HG03469 (cell line): ENCODE measurements around the gene MAGEE2.
A peak's percentile ranks its signal among the peaks of the same experiment; 100 is the strongest.
"Not testable (repeated sequence)": the region's sequence is repeated elsewhere in the genome, so short reads cannot be mapped to it uniquely, and the experiment has no call there.

Source experiments
- ATAC-seq: cut with Tn5 transposase; IDR thresholded peaks from one replicate; pipeline ENCODE4 v1.9.1; 2021; ENCODE audit warnings: mild to moderate bottlenecking, moderate library complexity, moderate number of reproducible peaks; ENCODE audit not compliant: unreplicated experiment

The MAGEE2 gene

GRCh38 chrX:75784680-75785491, at the start of gene MAGEE2:
Gene MAGEE2, minus strand, starts transcription at chrX:75785254. Its CDS starts 203 bp downstream, at chrX:75785051.
- ATAC-seq, result no peak

GRCh38 chrX:75786290-75786689, 1.2 kb upstream of the MAGEE2 start:
- no peak for ATAC-seq

- ATAC-seq, result no peak
Measured at GRCh38 chrX:75781611-75782010, 3.4 kb downstream of the MAGEE2 start.

GRCh38 chrX:75768063-75768462, 17.0 kb downstream of the MAGEE2 start:
- not testable (repeated sequence) for ATAC-seq

- no peak for ATAC-seq
Measured at GRCh38 chrX:75748431-75748830, 36.6 kb downstream of the MAGEE2 start.

GRCh38 chrX:75746891-75747639, 38.0 kb downstream of the MAGEE2 start:
- ATAC-seq, result peak; percentile 62
